Chondrocyte (in vitro differentiated cells): ENCODE results near the gene FBXO42. TPM values are rescaled to one million over a fixed set of nuclear protein-coding genes. Genes with fewer than 3 reads are reported as not detected.
A peak's percentile ranks its signal among the peaks of the same experiment; 100 is the strongest.

Experiments
- DNase-seq: peaks from one replicate; pipeline ENCODE4 v3.0.0; 2021; ENCODE audit warnings: mixed read lengths, low spot score
- H3K27ac Mint-ChIP-seq: one replicate; pipeline ENCODE4 v1.8.0; 2021; ENCODE audit warnings: mild to moderate bottlenecking, moderate library complexity, mixed read lengths; ENCODE audit not compliant: unreplicated experiment
- H3K27me3 Mint-ChIP-seq: 2 replicates; pipeline ENCODE4 v1.8.0; 2021; ENCODE audit warnings: low read depth, mixed read lengths
- H3K36me3 Mint-ChIP-seq: 2 replicates; pipeline ENCODE4 v1.8.0; 2021; ENCODE audit warnings: low read depth, mixed read lengths
- H3K4me1 Mint-ChIP-seq: 2 replicates; pipeline ENCODE4 v1.8.0; 2021; ENCODE audit warnings: low read depth, mild to moderate bottlenecking, mixed read lengths
- H3K4me3 Mint-ChIP-seq: one replicate; pipeline ENCODE4 v1.8.0; 2021; ENCODE audit warnings: mild to moderate bottlenecking, moderate library complexity, mixed read lengths; ENCODE audit not compliant: unreplicated experiment
- H3K9me3 Mint-ChIP-seq: 2 replicates; pipeline ENCODE4 v1.8.0; 2021; ENCODE audit warnings: low read depth, mixed read lengths
- total RNA-seq: library from RNA; stranded (reverse); gene quantifications from 3 replicates; pipeline ENCODE4 v1.2.1, GENCODE V29; 2021
- TF ChIP-seq, protein P1 (sequence below): fragments of 200-600 bp; sonication (generic); IDR thresholded peaks from 2 replicates; pipeline ENCODE4 v1.5.0; 2021; ENCODE audit warnings: antibody characterized with exemption, mild to moderate bottlenecking, moderate library complexity

Gene FBXO42
- total RNA-seq, 1 donor from 2014 or later: 20.9 TPM

DNA sequence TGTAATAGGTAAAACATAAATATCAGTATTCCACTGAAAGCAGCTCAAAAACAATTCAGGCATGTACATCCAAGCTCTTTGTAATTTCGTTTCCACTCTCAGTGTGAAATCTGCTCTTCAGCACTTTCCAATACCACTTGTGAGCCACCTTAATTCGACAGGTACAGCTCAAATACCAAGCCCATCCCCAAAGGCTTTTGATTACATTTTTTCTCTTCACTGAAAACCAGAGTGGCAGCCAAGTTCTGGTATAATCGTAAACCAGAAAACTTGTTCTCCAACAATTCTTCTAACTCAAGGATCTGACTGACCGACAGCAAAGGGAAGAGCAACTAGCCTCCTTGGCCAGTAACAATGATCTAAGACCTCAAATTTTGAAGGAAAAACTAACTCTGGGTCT lies 36.8 kb downstream of the FBXO42 start:
- Mint-ChIP-seq H3K9me3 (no peaks in the 10 kb centered on the region), H3K4me1 (peaks cover 22% of the 10 kb centered on the region), H3K4me3 (no peak overlapping the region), H3K27me3 (no peaks in the 10 kb centered on the region), H3K27ac (peak overlapping the region; percentile 46), H3K36me3 (peaks cover 8% of the 10 kb centered on the region)
- TF ChIP-seq, protein P1, sequence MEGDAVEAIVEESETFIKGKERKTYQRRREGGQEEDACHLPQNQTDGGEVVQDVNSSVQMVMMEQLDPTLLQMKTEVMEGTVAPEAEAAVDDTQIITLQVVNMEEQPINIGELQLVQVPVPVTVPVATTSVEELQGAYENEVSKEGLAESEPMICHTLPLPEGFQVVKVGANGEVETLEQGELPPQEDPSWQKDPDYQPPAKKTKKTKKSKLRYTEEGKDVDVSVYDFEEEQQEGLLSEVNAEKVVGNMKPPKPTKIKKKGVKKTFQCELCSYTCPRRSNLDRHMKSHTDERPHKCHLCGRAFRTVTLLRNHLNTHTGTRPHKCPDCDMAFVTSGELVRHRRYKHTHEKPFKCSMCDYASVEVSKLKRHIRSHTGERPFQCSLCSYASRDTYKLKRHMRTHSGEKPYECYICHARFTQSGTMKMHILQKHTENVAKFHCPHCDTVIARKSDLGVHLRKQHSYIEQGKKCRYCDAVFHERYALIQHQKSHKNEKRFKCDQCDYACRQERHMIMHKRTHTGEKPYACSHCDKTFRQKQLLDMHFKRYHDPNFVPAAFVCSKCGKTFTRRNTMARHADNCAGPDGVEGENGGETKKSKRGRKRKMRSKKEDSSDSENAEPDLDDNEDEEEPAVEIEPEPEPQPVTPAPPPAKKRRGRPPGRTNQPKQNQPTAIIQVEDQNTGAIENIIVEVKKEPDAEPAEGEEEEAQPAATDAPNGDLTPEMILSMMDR: no peak
- no peak for DNase-seq

DNA sequence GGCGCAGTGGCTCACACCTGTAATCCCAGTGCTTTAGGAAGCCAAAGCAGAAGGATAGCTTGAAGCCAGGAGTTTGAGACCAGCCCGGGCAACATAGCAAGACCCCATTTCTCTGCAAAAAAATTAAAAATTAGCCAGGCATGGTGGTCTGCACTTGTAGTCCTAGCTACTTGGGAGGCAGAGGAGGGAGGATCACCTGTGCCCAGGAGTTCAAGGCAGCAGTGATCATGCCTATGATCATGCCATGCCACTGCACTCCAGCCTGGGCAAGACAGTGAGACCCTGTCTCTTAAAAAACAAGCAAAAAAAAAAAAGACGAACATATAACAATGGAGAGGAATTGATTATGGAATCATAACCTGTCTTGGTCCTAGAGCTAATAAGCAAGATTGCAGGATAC lies 45.1 kb downstream of the FBXO42 start:
- no peak overlapping the region for H3K4me3 Mint-ChIP-seq
- H3K4me1 Mint-ChIP-seq: no peaks in the 10 kb centered on the region
- H3K27ac Mint-ChIP-seq: no peak overlapping the region
- no peaks in the 10 kb centered on the region for H3K27me3 Mint-ChIP-seq
- DNase-seq: no peak
- H3K36me3 Mint-ChIP-seq: peaks cover 23% of the 10 kb centered on the region
- H3K9me3 Mint-ChIP-seq: no peaks in the 10 kb centered on the region
- TF ChIP-seq, protein P1: no peak

DNA sequence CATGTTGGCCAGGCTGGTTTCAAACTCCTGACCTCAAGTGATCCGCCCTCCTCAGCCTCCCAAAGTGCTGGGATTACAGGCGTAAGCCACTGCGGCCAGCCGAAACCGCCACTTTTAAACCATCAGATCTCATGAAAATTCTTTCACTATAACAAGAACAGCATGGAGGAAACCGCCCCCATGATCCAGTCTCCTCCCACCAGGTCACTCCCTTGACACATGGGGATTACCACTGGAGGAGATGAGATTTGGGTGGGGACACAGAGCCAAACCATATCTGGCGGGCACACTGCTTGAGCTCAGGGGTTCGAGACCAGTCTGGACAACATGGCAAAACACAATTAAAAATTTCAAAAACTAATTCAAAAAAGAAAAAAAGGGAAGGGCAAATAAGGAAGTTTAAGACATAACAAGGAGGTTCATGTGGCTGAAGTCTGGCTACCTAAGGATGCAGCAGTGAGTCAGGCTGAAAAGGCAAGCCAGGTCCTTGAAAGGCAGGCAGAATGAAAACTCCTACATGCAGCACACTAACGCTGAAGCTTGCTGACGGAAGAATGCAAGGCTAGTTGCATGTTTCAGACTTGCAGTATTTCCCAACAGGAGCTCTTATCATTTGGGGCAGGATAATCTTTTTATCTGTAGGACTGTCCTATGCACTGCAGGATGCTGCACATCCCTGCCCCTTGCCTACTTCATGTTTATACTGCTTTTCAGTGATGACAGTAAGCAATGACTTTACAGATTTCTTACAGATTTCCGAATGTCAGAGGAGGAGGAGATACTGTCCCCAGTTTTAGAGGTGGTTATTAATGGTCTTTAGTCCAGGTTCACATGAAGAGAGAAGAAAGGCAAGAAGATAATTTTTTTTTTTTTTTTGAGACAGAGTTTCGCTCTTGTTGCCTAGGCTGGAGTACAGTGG lies 49.3 kb downstream of the FBXO42 start:
- Mint-ChIP-seq H3K9me3 (no peaks in the 10 kb centered on the region), H3K36me3 (peaks cover 22% of the 10 kb centered on the region), H3K27ac (no peak overlapping the region), H3K27me3 (no peaks in the 10 kb centered on the region), H3K4me3 (no peak overlapping the region), H3K4me1 (peaks cover 14% of the 10 kb centered on the region)
- TF ChIP-seq, protein P1: no peak
- no peak for DNase-seq

DNA sequence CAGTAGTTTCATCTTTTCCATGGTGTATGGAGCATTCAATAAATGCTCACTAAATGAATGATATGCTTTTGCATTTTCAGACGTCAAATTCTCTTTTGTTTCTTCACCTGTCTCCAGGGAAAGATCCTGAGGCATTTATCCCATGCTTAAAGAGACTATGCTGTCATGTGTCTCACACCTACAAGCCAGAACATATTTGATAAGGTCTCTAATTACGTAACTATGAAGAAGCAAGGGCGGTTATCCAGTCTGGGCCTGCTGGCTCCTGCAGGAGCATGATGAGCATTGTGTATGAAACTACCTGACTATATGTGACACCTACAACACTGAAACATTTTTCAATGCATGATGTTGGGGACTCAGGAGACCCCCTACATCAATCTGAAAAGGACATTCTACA lies 51.8 kb downstream of the FBXO42 start:
- TF ChIP-seq, protein P1: no peak
- H3K36me3 Mint-ChIP-seq: peaks cover 16% of the 10 kb centered on the region
- no peak for DNase-seq
- no peak overlapping the region for H3K4me3 Mint-ChIP-seq
- no peaks in the 10 kb centered on the region for H3K27me3 Mint-ChIP-seq
- no peak overlapping the region for H3K27ac Mint-ChIP-seq
- H3K9me3 Mint-ChIP-seq: no peaks in the 10 kb centered on the region
- H3K4me1 Mint-ChIP-seq: peaks cover 14% of the 10 kb centered on the region

DNA sequence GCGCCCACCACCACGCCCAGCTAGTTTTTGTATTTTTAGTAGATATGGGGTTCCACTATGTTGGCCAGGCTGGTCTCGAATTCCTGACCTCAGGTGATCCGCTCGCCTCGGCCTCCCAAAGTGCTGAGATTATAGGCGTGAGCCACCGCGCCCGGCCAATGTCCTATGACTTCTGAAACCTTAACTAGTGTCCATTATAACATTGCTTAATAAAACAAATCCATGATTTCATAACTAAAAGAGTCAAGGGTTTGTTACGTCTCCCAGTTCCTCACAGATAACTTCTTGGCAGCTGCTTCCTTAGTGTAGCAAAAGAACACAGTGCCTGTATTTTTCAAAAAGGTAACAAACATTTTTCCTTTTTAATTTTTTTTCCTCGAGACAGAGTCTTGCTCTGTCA lies 53.6 kb downstream of the FBXO42 start:
- DNase-seq: no peak
- TF ChIP-seq, protein P1: no peak
- Mint-ChIP-seq H3K9me3 (no peaks in the 10 kb centered on the region), H3K36me3 (peaks cover 24% of the 10 kb centered on the region), H3K27me3 (no peaks in the 10 kb centered on the region), H3K4me3 (no peak overlapping the region), H3K4me1 (peaks cover 24% of the 10 kb centered on the region), H3K27ac (peak overlapping the region; percentile 50)
